ENCODE results near the gene PLAAT2.

The PLAAT2 gene

DNA sequence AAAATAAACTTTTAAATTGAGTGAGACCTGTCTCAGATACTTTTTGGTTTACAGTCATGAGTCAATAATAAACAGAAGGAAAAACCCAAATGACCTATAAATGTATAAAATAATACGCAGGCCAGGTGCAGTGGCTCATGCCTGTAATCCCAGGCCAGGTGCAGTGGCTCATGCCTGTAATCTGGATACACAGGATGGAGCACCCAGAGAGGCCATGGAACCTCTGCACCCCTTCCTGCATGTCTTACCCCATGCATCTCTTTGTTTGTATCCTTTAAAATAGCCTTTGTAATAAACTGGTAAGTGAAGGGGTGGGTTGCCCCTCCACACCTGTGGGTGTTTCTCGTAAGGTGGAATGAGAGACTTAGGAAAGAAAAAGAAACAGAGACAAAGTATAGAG is 35.5 kb downstream of the PLAAT2 start:
- no peaks in the 10 kb centered on the region for H3K27me3 ChIP-seq (ENCODE audit: insufficient read depth, poor library complexity, severe bottlenecking)
- peaks cover 4% of the 10 kb centered on the region for H3K9me3 ChIP-seq (ENCODE audit: severe bottlenecking)
- no peak overlapping the region for H3K27ac ChIP-seq (ENCODE audit: poor library complexity, severe bottlenecking)
- no peak for DNase-seq (ENCODE audit: low spot score)
- ATAC-seq (ENCODE audit: low read depth) = no peak
- TF ChIP-seq, protein P1, sequence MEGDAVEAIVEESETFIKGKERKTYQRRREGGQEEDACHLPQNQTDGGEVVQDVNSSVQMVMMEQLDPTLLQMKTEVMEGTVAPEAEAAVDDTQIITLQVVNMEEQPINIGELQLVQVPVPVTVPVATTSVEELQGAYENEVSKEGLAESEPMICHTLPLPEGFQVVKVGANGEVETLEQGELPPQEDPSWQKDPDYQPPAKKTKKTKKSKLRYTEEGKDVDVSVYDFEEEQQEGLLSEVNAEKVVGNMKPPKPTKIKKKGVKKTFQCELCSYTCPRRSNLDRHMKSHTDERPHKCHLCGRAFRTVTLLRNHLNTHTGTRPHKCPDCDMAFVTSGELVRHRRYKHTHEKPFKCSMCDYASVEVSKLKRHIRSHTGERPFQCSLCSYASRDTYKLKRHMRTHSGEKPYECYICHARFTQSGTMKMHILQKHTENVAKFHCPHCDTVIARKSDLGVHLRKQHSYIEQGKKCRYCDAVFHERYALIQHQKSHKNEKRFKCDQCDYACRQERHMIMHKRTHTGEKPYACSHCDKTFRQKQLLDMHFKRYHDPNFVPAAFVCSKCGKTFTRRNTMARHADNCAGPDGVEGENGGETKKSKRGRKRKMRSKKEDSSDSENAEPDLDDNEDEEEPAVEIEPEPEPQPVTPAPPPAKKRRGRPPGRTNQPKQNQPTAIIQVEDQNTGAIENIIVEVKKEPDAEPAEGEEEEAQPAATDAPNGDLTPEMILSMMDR (IDR thresholded peaks at IDR 0.05; ENCODE audit: poor library complexity, severe bottlenecking) = no peak
- no peak overlapping the region for H3K4me3 ChIP-seq (ENCODE audit: severe bottlenecking)
- H3K36me3 ChIP-seq (ENCODE audit: low read depth) = no peaks in the 10 kb centered on the region
- H3K4me1 ChIP-seq (ENCODE audit: insufficient read depth, poor library complexity, severe bottlenecking) = no peaks in the 10 kb centered on the region

DNA sequence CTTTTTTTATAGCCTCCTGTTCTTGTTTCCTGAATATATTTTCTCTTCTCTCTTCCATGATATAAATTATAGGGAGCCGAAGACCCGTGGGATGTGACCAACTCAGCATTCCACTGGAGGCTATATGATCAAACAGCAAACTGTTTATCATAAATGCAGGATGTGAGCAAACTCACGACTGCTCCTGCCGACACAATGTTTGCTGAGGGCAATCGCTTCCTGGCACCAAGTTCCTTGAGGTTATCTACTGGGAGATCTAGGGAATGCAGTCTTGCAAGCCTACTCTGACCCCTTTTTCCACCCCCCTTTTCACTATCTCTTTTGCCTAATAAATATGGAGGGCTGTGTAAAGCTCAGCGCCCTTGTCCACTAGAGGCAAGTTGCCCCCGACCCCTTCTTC is 40.0 kb downstream of the PLAAT2 start:
- DNase-seq (ENCODE audit: low spot score) (no peak), ATAC-seq (ENCODE audit: low read depth) (no peak)
- TF ChIP-seq, protein P1 (IDR thresholded peaks at IDR 0.05; ENCODE audit: poor library complexity, severe bottlenecking) = no peak
- H3K36me3 ChIP-seq (ENCODE audit: low read depth) = no peaks in the 10 kb centered on the region
- H3K27ac ChIP-seq (ENCODE audit: poor library complexity, severe bottlenecking) = no peak overlapping the region
- no peak overlapping the region for H3K4me3 ChIP-seq (ENCODE audit: severe bottlenecking)
- H3K4me1 ChIP-seq (ENCODE audit: insufficient read depth, poor library complexity, severe bottlenecking) = no peaks in the 10 kb centered on the region
- peaks cover 4% of the 10 kb centered on the region for H3K9me3 ChIP-seq (ENCODE audit: severe bottlenecking)
- no peaks in the 10 kb centered on the region for H3K27me3 ChIP-seq (ENCODE audit: insufficient read depth, poor library complexity, severe bottlenecking)

DNA sequence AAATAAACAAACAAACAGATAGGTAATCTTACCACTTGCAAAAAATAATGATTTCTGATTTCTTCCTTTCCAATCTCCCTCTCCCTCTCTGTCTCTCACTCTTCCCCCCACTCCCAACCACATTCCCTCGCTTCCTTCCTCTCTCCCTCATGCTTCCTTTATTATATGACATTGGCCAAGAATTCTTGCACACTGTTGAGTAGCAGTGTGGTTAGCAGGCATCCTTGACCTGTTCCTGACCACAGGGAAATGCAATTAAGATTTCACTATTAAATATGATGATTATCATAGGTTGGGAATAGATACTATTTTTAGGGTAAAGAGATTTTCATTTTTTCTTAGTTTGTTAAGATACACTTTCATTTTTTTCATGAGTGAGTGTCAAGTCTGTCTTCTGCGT is 41.3 kb downstream of the PLAAT2 start:
- H3K27me3 ChIP-seq (ENCODE audit: insufficient read depth, poor library complexity, severe bottlenecking) = no peaks in the 10 kb centered on the region
- TF ChIP-seq, protein P1 (IDR thresholded peaks at IDR 0.05; ENCODE audit: poor library complexity, severe bottlenecking) = no peak
- DNase-seq (ENCODE audit: low spot score) (no peak), ATAC-seq (ENCODE audit: low read depth) (no peak)
- no peak overlapping the region for H3K4me3 ChIP-seq (ENCODE audit: severe bottlenecking)
- H3K4me1 ChIP-seq (ENCODE audit: insufficient read depth, poor library complexity, severe bottlenecking) = no peaks in the 10 kb centered on the region
- H3K9me3 ChIP-seq (ENCODE audit: severe bottlenecking) = peaks cover 4% of the 10 kb centered on the region
- no peak overlapping the region for H3K27ac ChIP-seq (ENCODE audit: poor library complexity, severe bottlenecking)
- H3K36me3 ChIP-seq (ENCODE audit: low read depth) = no peaks in the 10 kb centered on the region

DNA sequence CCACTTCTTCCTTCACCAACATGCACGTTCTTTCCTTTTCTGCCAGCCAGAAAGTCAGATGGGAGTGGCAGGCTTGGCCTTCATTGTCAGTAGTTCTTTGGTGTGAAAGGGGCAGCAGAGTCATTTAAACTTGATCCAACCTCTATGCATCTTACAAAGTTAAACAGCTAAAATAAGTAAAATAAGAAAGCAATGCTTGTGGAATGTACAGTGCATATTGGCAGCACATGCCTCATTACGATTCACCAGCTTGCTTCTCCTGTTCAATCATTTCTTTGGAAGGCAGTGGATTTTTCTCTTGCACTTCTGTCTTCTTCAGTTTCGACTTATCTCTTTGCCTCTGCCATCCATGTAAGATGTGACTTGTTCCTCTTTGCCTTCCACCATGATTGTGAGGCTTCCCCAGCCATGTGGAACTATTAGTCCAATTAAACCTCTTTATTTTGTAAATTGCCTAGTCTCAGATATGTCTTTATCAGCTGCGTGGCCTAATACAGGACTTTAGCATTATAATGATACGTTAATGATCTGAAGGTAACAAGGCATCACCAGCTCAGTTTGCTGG is 42.5 kb downstream of the PLAAT2 start:
- Histone ChIP-seq H3K4me3 (ENCODE audit: severe bottlenecking) (no peak overlapping the region), H3K9me3 (ENCODE audit: severe bottlenecking) (peaks cover 4% of the 10 kb centered on the region), H3K27me3 (ENCODE audit: insufficient read depth, poor library complexity, severe bottlenecking) (no peaks in the 10 kb centered on the region), H3K4me1 (ENCODE audit: insufficient read depth, poor library complexity, severe bottlenecking) (no peaks in the 10 kb centered on the region), H3K27ac (ENCODE audit: poor library complexity, severe bottlenecking) (no peak overlapping the region), H3K36me3 (ENCODE audit: low read depth) (no peaks in the 10 kb centered on the region)
- TF ChIP-seq, protein P1 (IDR thresholded peaks at IDR 0.05; ENCODE audit: poor library complexity, severe bottlenecking) = no peak
- DNase-seq (ENCODE audit: low spot score) (no peak), ATAC-seq (ENCODE audit: low read depth) (no peak)

DNA sequence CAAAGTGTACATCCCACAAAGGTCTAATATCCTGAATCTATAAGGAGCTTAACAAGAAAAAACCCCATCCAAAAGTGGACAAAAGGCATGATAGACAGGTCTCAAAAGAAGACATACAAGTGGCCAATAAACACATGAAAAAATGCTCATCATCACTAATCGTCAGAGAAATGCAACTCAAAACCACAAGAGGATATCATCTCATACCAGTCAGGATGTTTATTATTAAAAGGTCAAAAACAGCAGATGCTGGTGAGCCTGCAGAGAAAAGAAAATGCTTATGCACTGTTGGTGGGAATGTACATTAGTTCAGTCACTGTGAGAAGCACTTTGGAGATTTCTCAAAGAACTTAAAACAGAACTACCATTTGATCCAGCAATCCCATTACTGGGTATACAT is 44.6 kb downstream of the PLAAT2 start:
- no peaks in the 10 kb centered on the region for H3K27me3 ChIP-seq (ENCODE audit: insufficient read depth, poor library complexity, severe bottlenecking)
- ATAC-seq (ENCODE audit: low read depth) = no peak
- no peaks in the 10 kb centered on the region for H3K4me1 ChIP-seq (ENCODE audit: insufficient read depth, poor library complexity, severe bottlenecking)
- H3K36me3 ChIP-seq (ENCODE audit: low read depth) = no peaks in the 10 kb centered on the region
- H3K4me3 ChIP-seq (ENCODE audit: severe bottlenecking) = no peak overlapping the region
- H3K27ac ChIP-seq (ENCODE audit: poor library complexity, severe bottlenecking) = no peak overlapping the region
- DNase-seq (ENCODE audit: low spot score) = no peak
- no peaks in the 10 kb centered on the region for H3K9me3 ChIP-seq (ENCODE audit: severe bottlenecking)
- TF ChIP-seq, protein P1 (IDR thresholded peaks at IDR 0.05; ENCODE audit: poor library complexity, severe bottlenecking) = no peak
